HCT116 (cell line): ENCODE measurements around the gene CHKA.

Source experiments
- POLR2A ChIP-seq: IDR thresholded peaks from 2 replicates; pipeline ENCODE4 v1.7.0; 2011; ENCODE audit warnings: borderline replicate concordance; ENCODE audit not compliant: insufficient read depth, insufficient read length; ENCODE audit errors: extremely low read depth
- YY1 ChIP-seq: IDR thresholded peaks from 2 replicates; pipeline ENCODE4 v1.6.1; 2011; ENCODE audit warnings: low read length, low read depth, moderate library complexity, mild to moderate bottlenecking; ENCODE audit not compliant: insufficient replicate concordance; ENCODE audit errors: extremely low read depth
- TF ChIP-seq, protein P1 (sequence below), 3 experiments: fragments of 200-600 bp in 1 of 3; sonication (generic) in 1 of 3; IDR thresholded peaks in 2 of 3; conservative IDR thresholded peaks in 1 of 3; 2 replicates each; pipeline ENCODE4 v1.5.1; 2012 to 2017; ENCODE audit warnings: low read depth in 2 of 3, low read length in 2 of 3, antibody characterized with exemption in 1 of 3, borderline replicate concordance in 1 of 3, control low read depth in 1 of 3, mild to moderate bottlenecking in 1 of 3, mixed read lengths in 1 of 3, mixed run types in 1 of 3, moderate library complexity in 1 of 3; ENCODE audit not compliant: insufficient read depth in 1 of 3
- TF ChIP-seq, protein P2 (sequence below): IDR thresholded peaks from 2 replicates; pipeline ENCODE4 v1.6.1; 2012

DNA sequence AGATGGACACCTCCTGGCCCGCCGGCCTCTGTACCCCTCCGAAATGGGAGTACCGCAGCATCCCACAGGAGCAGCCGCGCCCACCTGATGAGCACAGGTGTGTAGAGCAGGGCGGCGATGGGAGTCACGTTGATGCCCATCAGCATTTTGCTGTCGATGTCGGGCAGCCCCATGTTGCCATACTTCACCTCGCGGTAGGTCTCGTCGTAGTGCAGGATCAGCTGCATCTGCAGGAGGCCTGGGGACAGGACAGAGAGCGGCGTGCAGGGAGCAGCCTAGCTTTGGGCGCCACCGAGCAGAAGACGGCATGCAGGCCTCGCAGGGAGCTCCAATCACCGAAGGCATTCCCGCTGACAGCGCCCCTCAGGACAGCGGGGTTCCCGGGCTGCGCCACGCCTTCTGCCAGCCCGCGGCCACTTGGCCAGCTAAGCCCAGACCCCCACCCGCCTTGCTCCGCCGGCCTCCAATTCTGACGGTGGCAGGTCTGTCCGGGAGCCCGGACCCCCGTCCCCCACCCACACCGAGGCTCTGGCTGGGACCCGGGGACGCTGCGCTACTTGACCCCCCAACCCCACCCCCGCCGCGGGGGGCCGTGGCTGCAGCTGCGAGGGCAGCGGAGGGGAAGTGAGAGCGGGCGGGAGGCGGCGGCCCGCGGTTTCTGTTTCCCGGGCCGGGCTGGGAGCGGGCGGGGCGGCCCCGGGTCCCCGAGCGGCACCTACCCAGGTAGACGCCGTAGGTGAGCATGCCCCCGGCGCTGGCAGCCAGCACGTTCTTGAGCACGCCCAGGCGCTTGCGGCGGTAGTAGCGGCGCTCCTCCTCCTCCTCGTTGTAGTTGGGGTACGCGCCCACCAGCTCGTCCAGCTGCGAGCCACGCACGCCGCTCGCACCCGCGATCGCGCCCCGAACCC is 118.0 kb downstream of the CHKA start:
- TF ChIP-seq, protein P1, sequence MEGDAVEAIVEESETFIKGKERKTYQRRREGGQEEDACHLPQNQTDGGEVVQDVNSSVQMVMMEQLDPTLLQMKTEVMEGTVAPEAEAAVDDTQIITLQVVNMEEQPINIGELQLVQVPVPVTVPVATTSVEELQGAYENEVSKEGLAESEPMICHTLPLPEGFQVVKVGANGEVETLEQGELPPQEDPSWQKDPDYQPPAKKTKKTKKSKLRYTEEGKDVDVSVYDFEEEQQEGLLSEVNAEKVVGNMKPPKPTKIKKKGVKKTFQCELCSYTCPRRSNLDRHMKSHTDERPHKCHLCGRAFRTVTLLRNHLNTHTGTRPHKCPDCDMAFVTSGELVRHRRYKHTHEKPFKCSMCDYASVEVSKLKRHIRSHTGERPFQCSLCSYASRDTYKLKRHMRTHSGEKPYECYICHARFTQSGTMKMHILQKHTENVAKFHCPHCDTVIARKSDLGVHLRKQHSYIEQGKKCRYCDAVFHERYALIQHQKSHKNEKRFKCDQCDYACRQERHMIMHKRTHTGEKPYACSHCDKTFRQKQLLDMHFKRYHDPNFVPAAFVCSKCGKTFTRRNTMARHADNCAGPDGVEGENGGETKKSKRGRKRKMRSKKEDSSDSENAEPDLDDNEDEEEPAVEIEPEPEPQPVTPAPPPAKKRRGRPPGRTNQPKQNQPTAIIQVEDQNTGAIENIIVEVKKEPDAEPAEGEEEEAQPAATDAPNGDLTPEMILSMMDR (IDR thresholded peaks at IDR 0.05 in 2 of 3, conservative IDR thresholded peaks at IDR 0.05 in 1 of 3; ENCODE audit: borderline replicate concordance in 1 of 3, insufficient read depth in 1 of 3, low read depth in 2 of 3, low read length in 2 of 3), result no peak
- TF ChIP-seq YY1 (no peak), POLR2A (no peak)
- TF ChIP-seq, protein P2, sequence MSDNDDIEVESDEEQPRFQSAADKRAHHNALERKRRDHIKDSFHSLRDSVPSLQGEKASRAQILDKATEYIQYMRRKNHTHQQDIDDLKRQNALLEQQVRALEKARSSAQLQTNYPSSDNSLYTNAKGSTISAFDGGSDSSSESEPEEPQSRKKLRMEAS, result no peak
